HG02610 (cell line): ENCODE results near the gene SSH2.
"Not testable (repeated sequence)": the region's sequence is repeated elsewhere in the genome, so short reads cannot be mapped to it uniquely, and the experiment has no call there.

Experiments
- ATAC-seq: cut with Tn5 transposase; IDR thresholded peaks from one replicate; pipeline ENCODE4 v1.9.1; 2021; ENCODE audit warnings: mild to moderate bottlenecking, moderate library complexity; ENCODE audit not compliant: unreplicated experiment

Gene SSH2

DNA sequence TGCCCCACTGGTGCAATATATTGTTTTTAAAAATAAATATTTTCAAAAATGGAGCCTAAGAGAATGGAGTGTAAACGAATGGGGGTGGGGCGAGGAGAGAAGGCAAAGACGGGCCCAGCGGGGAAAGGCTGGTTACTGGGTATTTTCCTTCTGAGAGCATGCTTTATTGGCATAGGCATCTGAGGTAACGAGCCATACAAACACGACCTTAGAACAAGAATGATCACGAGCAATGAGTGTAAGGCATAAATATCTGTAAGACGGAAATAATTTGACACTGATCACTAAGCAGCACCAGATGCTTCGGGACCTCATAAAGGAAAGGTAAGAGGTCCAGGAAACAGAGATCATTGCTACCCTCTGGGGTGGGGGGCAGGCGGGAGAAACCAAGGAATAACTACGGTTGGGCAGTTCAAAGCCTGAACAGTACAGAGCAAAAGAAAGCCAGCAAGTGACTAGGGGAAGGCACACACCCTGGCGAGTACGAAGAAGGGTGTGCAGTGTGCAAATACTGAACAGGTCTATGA is 959 bp downstream of the SSH2 start:
- no peak for ATAC-seq

DNA sequence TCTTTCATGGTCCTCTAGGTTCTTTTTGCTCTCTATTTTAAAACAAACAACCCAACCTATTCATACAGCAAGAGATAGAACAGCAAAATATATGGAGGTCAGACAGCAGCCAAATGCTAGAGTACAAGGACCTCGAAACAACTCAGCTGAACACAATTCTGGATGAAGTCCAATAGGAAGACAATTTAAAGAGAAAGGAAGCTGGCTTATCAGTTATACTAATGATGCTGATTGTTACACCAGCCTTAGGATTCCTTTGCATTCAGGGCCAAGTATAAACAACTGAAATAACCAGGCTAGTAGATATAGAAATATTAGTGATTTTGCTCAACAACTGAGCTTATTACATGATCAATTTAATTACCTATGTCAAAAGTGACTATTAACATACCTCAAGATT is 2.5 kb downstream of the SSH2 start:
- ATAC-seq: no peak

DNA sequence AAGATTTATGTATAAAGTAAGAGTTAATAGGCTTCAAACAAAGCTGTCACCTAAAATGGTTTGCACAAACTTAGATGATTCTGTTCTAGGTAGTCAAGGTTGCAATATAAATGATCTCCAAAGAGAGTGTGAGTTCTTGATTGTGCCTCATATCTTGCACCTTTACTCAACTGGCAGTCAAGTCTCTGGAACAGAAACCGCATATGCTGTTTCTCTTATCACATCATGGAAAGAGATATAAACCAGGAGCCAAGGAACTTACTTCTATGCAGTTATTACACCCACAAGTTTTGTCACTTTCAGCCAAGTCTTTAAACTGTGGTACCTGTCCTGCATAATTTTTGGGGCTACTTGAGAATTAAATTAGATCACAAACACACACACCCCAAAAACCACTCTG is 5.2 kb downstream of the SSH2 start:
- ATAC-seq: no peak

GRCh38 chr17:29918922-29919856 is 10.8 kb downstream of the SSH2 start:
- ATAC-seq: no peak

DNA sequence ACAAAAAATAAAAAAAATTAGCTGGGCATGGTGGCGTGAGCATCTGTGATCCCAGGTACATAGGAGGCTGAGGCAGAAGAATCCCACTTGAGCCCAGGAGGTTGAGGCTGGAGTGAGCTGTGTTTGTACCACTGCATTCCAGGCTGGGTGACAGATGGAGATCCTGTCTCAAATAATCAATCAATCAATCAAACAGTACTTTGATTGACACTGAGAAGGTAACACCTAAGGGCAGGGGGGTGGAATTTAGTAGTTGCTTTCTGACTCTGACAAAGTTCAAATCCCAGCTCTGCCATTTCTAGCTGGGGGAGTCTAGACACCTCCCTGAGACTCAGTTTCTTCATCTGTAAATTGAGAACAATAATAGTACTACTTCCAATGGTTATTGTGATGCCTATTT is 12.0 kb downstream of the SSH2 start:
- ATAC-seq: no peak

GRCh38 chr17:29914819-29915537 is 15.1 kb downstream of the SSH2 start:
- ATAC-seq: no peak

DNA sequence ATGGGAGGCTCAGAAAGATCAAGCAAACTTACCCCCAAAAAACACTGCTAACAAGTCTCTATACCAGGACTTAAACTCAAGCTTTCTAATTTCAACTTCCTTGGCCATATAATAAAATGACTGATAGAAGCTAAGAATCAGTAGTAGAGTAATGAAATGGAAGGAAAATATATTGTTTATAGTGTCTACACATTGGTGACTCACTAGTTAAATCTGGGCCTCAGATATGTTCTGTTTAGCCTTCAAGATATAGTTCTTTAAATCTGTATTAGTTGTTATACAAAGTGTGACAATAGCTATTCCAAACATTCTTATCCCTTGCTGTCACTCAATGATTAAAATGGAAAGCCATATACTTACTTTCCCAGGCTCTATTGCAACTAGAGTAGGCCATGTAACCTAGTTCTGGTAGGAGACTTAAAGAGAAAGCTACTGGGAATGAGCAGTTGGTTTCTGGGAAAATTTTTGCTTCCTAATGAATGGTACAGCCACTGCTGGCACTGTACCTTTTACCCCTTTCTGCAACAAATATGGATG is 18.3 kb downstream of the SSH2 start:
- no peak for ATAC-seq

DNA sequence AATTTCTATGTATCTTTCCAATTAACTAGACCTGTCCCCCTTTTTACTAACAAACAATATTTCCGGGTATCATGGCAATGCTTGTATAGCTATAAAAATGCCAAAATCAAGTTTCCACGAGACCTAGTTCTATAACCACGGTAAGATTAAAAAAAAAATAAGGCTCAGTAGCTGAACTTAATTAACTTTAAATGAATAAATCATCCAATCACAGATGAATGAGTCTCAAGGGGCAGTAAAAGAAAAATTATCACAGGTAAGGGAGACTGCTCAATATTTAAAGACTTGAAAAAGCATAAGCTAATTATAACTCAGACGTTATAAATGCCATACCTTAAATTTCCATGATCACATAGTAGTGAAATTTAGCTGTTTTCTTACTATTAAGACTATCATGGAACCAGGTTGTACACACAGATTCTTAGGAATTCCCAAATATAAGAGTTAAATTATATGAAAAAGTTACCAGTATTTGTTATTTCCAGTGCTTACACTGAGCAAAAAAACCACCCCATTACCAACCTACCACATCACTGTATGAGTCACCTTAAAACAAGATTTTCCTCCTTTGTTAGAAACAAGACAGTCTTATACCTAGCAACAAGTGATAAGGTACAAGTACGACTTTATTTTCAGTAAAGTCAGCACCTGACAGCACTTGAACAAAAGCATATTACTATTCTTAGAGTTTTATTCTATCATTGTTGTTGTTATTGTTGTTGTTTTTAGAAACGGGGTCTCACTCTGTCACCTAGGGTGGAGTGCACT is 20.6 kb downstream of the SSH2 start:
- no peak for ATAC-seq

- no peak for ATAC-seq
These were observed 23.1 kb downstream of the SSH2 start for GRCh38 chr17:29906969-29907368.

DNA sequence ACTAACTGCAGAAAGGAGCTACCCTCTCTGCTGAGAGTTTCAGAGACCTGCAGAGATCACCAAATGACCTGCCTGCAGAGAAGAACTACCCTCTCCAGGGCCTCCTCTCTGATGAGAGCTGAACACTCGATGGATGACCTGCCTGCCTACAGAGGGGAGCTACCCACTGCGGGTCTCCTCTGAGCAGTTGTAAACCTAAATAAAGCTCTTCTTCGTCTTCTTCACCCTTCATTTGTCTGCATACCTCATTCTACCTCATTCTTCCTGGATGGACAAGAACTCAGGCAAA is 24.2 kb downstream of the SSH2 start:
- ATAC-seq: no peak

- no peak for ATAC-seq
These were observed 24.7 kb downstream of the SSH2 start for GRCh38 chr17:29905086-29905878.

GRCh38 chr17:29903471-29903870 is 26.6 kb downstream of the SSH2 start:
- ATAC-seq: no peak

GRCh38 chr17:29897136-29897535 is 32.9 kb downstream of the SSH2 start:
- ATAC-seq: not testable (repeated sequence)

- ATAC-seq: no peak
These were observed 37.8 kb downstream of the SSH2 start for GRCh38 chr17:29892201-29892600.

- ATAC-seq: no peak
These were observed 38.9 kb downstream of the SSH2 start for GRCh38 chr17:29891131-29891530.

- no peak for ATAC-seq
These were observed 44.9 kb downstream of the SSH2 start for GRCh38 chr17:29885031-29885640.

DNA sequence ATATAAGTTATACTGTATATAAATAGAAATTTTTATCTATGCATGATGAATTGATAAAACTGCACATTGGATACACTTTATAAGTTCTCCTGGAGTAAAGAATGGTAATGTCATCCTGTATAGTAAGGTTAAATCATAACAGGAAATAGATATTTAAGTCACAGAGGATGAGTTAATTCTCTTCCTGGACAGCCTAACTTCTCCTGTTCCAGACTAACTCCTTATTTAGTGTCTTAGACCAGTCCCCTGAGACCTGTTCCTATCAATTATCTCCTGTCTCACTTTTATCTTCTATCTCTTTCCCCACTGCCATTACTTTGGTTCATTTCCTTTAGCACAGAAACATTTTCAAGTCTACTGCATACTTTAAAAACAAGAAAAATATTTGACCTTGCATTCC is 46.5 kb downstream of the SSH2 start:
- no peak for ATAC-seq

DNA sequence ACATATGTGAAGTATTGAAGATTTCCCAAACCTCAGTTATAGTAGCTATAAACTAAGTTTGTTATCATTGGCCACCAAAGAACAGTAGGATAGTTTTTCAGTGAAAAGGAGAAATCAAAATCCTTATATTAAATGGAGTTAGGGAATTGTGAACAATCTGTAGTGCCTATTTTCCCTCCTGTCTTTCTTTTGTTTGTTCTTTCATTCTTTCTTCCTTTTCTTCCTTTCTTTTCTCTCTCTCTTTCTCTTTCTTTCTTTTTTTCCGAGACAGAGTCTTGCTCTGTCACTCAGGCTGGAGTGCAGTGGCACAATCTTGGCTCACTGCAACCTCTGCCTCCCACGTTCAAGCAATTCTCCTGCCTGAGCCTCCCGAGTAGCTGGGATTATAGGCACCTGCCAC is 48.8 kb downstream of the SSH2 start:
- no peak for ATAC-seq

GRCh38 chr17:29880031-29880430 is 50.0 kb downstream of the SSH2 start:
- no peak for ATAC-seq
